ENCODE results near the gene MTHFD2L. TPM values are rescaled to one million over a fixed set of nuclear protein-coding genes. Genes with fewer than 3 reads are reported as not detected.

Gene MTHFD2L
- polyA plus RNA-seq, 3 donors, result 4.3 to 7.0 (median 4.8) TPM

- H3K36me3 ChIP-seq (replicated peaks in 1 of 2; ENCODE audit: control insufficient read depth in 1 of 2, insufficient read depth in 2 of 2, low read length in 2 of 2), result no peaks in the 10 kb centered on the region
- H2AFZ ChIP-seq (ENCODE audit: insufficient read depth, low read depth, low read length, poor library complexity, severe bottlenecking), result no peak overlapping the region
- H3K4me3 ChIP-seq (replicated peaks in 1 of 3; ENCODE audit: low read depth in 2 of 3, low read length in 3 of 3), result no peak overlapping the region
- Mint-ChIP-seq H3K27me3 (ENCODE audit: low read depth in 3 of 3) (peaks cover 0 to 2% (median 0%) of the 10 kb centered on the region in 3 donors), H3K36me3 (no peaks in the 10 kb centered on the region), H3K27ac (no peak overlapping the region), H3K9me3 (no peaks in the 10 kb centered on the region), H3K4me3 (no peak overlapping the region), H3K4me1 (peaks cover 22% of the 10 kb centered on the region)
- H3K9ac ChIP-seq (ENCODE audit: insufficient read depth, low read length, poor library complexity, severe bottlenecking), result no peak overlapping the region
- peaks cover 4 to 8% of the 10 kb centered on the region in 2 donors for H3K4me1 ChIP-seq (ENCODE audit: control insufficient read depth in 1 of 2, insufficient read depth in 2 of 2, low read length in 2 of 2)
- H4K20me1 ChIP-seq (ENCODE audit: insufficient read depth, low read length), result no peaks in the 10 kb centered on the region
- WGBS (ENCODE audit: insufficient coverage), result no CpG with 5 or more reads among the region's 2 CpGs
- intact Hi-C loops (cut with micrococcal nuclease), result loop anchor here in 1 of 2 donors (10.0 kb wide), 1 partner anchor 123 kb away; no protein-coding TSS in a partner anchor
- H3K4me2 ChIP-seq (replicated peaks; ENCODE audit: extremely low read depth, low read length, poor library complexity, severe bottlenecking), result no peak overlapping the region
- H3K27ac ChIP-seq (ENCODE audit: low read depth in 1 of 2, low read length in 2 of 2), result no peak overlapping the region
- H3K27me3 ChIP-seq (ENCODE audit: control insufficient read depth in 2 of 2, insufficient read depth in 2 of 2, low read length in 2 of 2), result no peaks in the 10 kb centered on the region
- no peak for TF ChIP-seq CTCF (IDR thresholded peaks at IDR 0.05)
- DNase-seq, result no peak
- no peaks in the 10 kb centered on the region for H3K9me3 ChIP-seq (replicated peaks in 1 of 2; ENCODE audit: control insufficient read depth in 1 of 2, insufficient read depth in 1 of 2, low read length in 2 of 2)
- no peaks in the 10 kb centered on the region for H3K79me2 ChIP-seq (ENCODE audit: insufficient read depth, low read length)
These were observed 160.4 kb downstream of the MTHFD2L start for GRCh38 chr4:74318276-74318675.

- Histone ChIP-seq H3K36me3 (replicated peaks in 1 of 2; ENCODE audit: control insufficient read depth in 1 of 2, insufficient read depth in 2 of 2, low read length in 2 of 2) (no peaks in the 10 kb centered on the region), H3K9me3 (replicated peaks in 1 of 2; ENCODE audit: control insufficient read depth in 1 of 2, insufficient read depth in 1 of 2, low read length in 2 of 2) (no peaks in the 10 kb centered on the region), H3K4me2 (replicated peaks; ENCODE audit: extremely low read depth, low read length, poor library complexity, severe bottlenecking) (no peak overlapping the region), H4K20me1 (ENCODE audit: insufficient read depth, low read length) (no peaks in the 10 kb centered on the region), H3K4me1 (ENCODE audit: control insufficient read depth in 1 of 2, insufficient read depth in 2 of 2, low read length in 2 of 2) (peaks cover 4 to 8% of the 10 kb centered on the region in 2 donors), H3K9ac (ENCODE audit: insufficient read depth, low read length, poor library complexity, severe bottlenecking) (no peak overlapping the region), H3K27me3 (ENCODE audit: control insufficient read depth in 2 of 2, insufficient read depth in 2 of 2, low read length in 2 of 2) (no peaks in the 10 kb centered on the region), H2AFZ (ENCODE audit: insufficient read depth, low read depth, low read length, poor library complexity, severe bottlenecking) (no peak overlapping the region), H3K27ac (ENCODE audit: low read depth in 1 of 2, low read length in 2 of 2) (no peak overlapping the region), H3K4me3 (replicated peaks in 1 of 3; ENCODE audit: low read depth in 2 of 3, low read length in 3 of 3) (no peak overlapping the region), H3K79me2 (ENCODE audit: insufficient read depth, low read length) (no peaks in the 10 kb centered on the region)
- Mint-ChIP-seq H3K9me3 (no peaks in the 10 kb centered on the region), H3K27ac (peak overlapping the region in 2 of 7 donors; percentile 52 to 60), H3K27me3 (ENCODE audit: low read depth in 3 of 3) (peaks cover 0 to 2% (median 0%) of the 10 kb centered on the region in 3 donors), H3K4me1 (peaks cover 26% of the 10 kb centered on the region), H3K36me3 (no peaks in the 10 kb centered on the region), H3K4me3 (no peak overlapping the region)
- no peak for DNase-seq
- intact Hi-C loops (cut with micrococcal nuclease), result loop anchor here in 1 of 2 donors (10.0 kb wide), 1 partner anchor 125 kb away; no protein-coding TSS in a partner anchor
- no CpG with 5 or more reads among the region's 6 CpGs for WGBS (ENCODE audit: insufficient coverage)
- TF ChIP-seq CTCF (IDR thresholded peaks at IDR 0.05), result no peak
These were observed 161.6 kb downstream of the MTHFD2L start for GRCh38 chr4:74319470-74319869.

Data from CD14-positive monocyte (primary cell).